ENCODE measurements around the gene ASCC3.

GRCh38 chr6:100906325-100906724 is 25.2 kb upstream of the ASCC3 start:
- no peak for TF ChIP-seq POLR2A (IDR thresholded peaks at IDR 0.05)
- no peak for TF ChIP-seq CTCF (IDR thresholded peaks at IDR 0.05)

Measured in adrenal gland (tissue), 5 donors.